DOHH2 (cell line): Measurements from ENCODE around the gene MMUT.
"Not testable (repeated sequence)": the region's sequence is repeated elsewhere in the genome, so short reads cannot be mapped to it uniquely, and the experiment has no call there.

Source experiments
- H3F3A ChIP-seq: fragments of 200-600 bp; sonication (generic), shearing (Covaris generic); 2 replicates; pipeline ENCODE4 v1.6.0; 2016; ENCODE audit warnings: antibody characterized with exemption, mild to moderate bottlenecking; ENCODE audit not compliant: control insufficient read depth, insufficient read depth
- H3K27ac ChIP-seq: fragments of 200-600 bp; sonication (generic); 2 replicates; pipeline ENCODE4 v1.5.1; 2014; ENCODE audit warnings: low read depth, mild to moderate bottlenecking, low read length, moderate library complexity
- H3K27me3 ChIP-seq: fragments of 200-600 bp; sonication (generic); 2 replicates; pipeline ENCODE4 v1.6.1; 2014; ENCODE audit warnings: mild to moderate bottlenecking, low read length, mixed read lengths; ENCODE audit not compliant: control insufficient read depth
- H3K36me3 ChIP-seq: fragments of 200-600 bp; sonication (generic); 2 replicates; pipeline ENCODE4 v1.6.1; 2014; ENCODE audit warnings: mild to moderate bottlenecking, low read length, moderate library complexity, mixed read lengths; ENCODE audit not compliant: control insufficient read depth
- H3K4me1 ChIP-seq: fragments of 200-600 bp; sonication (generic); 2 replicates; pipeline ENCODE4 v1.6.1; 2014; ENCODE audit warnings: mild to moderate bottlenecking, low read length, mixed read lengths; ENCODE audit not compliant: control insufficient read depth
- H3K4me2 ChIP-seq: fragments of 200-600 bp; sonication (generic); 2 replicates; pipeline ENCODE4 v1.6.0; 2014; ENCODE audit warnings: mild to moderate bottlenecking, low read length, moderate library complexity
- H3K4me3 ChIP-seq: fragments of 200-600 bp; sonication (generic); 2 replicates; pipeline ENCODE4 v1.5.1; 2014; ENCODE audit warnings: mild to moderate bottlenecking, low read length, mixed read lengths
- H3K79me2 ChIP-seq: fragments of 200-600 bp; sonication (generic); 2 replicates; pipeline ENCODE4 v1.6.1; 2014; ENCODE audit warnings: mild to moderate bottlenecking, low read length, mixed read lengths; ENCODE audit not compliant: control insufficient read depth
- H3K9me2 ChIP-seq: fragments of 200-600 bp; sonication (generic); replicated peaks from 2 replicates; pipeline ENCODE4 v1.6.1; 2014; ENCODE audit warnings: mild to moderate bottlenecking, low read length, mixed read lengths; ENCODE audit not compliant: control insufficient read depth
- H3K9me3 ChIP-seq: fragments of 200-600 bp; sonication (generic); 2 replicates; pipeline ENCODE4 v1.6.1; 2014; ENCODE audit warnings: antibody characterized with exemption, low read length, mixed read lengths; ENCODE audit not compliant: control insufficient read depth, insufficient read depth
- H4K20me1 ChIP-seq: fragments of 200-600 bp; sonication (generic); 2 replicates; pipeline ENCODE4 v1.6.0; 2014; ENCODE audit warnings: low read depth, mild to moderate bottlenecking, antibody characterized with exemption, low read length, moderate library complexity; ENCODE audit not compliant: control insufficient read depth, insufficient read depth
- CTCF ChIP-seq: fragments of 200-600 bp; sonication (generic); IDR thresholded peaks from one replicate; pipeline ENCODE4 v1.5.1; 2014; ENCODE audit warnings: antibody characterized with exemption, mild to moderate bottlenecking, low read depth, low read length; ENCODE audit not compliant: poor library complexity, severe bottlenecking
- EZH2phosphoT487 ChIP-seq: fragments of 200-600 bp; sonication (generic); IDR thresholded peaks from 2 replicates; pipeline ENCODE4 v1.6.1; 2017; ENCODE audit warnings: borderline replicate concordance, mild to moderate bottlenecking, antibody characterized with exemption, low read length, moderate library complexity, mixed read lengths

Gene MMUT

DNA sequence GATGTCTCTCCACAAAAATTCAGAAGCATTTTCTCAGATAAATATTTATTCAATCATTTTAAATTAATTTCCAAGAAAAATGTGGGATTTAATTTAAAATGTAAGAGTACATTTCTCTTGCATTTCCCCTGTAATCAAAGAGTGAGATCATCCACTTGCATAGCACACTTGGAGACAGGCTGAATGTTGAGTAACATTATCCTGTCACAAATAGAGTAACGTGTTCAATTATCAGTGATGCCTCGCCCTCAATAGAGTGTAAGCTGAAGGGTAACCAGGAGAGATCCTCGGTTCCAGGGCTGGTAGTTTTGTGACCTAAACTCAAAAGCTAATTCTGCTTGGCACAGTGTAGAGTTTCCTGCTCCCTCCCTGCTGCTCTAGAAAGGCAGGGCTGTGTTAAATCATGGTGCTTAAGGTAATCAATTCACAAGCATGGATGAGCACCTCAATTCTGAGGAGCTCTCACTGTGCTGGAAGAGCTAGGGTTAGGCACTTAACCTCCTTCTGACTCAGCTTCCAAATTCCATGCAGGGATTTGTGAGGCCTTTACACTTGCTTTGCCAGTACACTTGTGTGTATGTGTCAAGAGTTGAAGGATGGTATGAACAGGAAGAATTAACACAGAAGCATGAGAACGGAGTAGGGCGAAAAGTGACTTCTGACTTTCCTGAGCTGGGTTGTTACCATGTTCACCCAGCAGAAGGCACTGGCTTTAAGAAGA is 56.6 kb downstream of the MMUT start:
- no peak for TF ChIP-seq CTCF
- no peak for TF ChIP-seq EZH2phosphoT487
- H3F3A ChIP-seq: no peaks in the 10 kb centered on the region
- H3K4me1 ChIP-seq: no peaks in the 10 kb centered on the region
- H3K4me3 ChIP-seq: no peak overlapping the region
- no peaks in the 10 kb centered on the region for H3K36me3 ChIP-seq
- no peaks in the 10 kb centered on the region; the same call in 1 of the 2 replicates for H3K27me3 ChIP-seq
- H3K79me2 ChIP-seq: no peaks in the 10 kb centered on the region
- no peaks in the 10 kb centered on the region for H3K9me3 ChIP-seq
- no peaks in the 10 kb centered on the region for H4K20me1 ChIP-seq
- H3K4me2 ChIP-seq: no peak overlapping the region
- H3K9me2 ChIP-seq: no peaks in the 10 kb centered on the region
- H3K27ac ChIP-seq: no peak overlapping the region

GRCh38 chr6:49401063-49401462 is 62.0 kb downstream of the MMUT start:
- H3K27me3 ChIP-seq: no peaks in the 10 kb centered on the region; the same call in 1 of the 2 replicates
- TF ChIP-seq CTCF (no peak), EZH2phosphoT487 (no peak)
- no peak overlapping the region for H3K27ac ChIP-seq
- H4K20me1 ChIP-seq: no peaks in the 10 kb centered on the region
- no peaks in the 10 kb centered on the region for H3K9me2 ChIP-seq
- H3K4me3 ChIP-seq: no peak overlapping the region
- H3K4me2 ChIP-seq: no peak overlapping the region
- no peaks in the 10 kb centered on the region for H3F3A ChIP-seq
- H3K36me3 ChIP-seq: no peaks in the 10 kb centered on the region
- H3K9me3 ChIP-seq: no peaks in the 10 kb centered on the region
- no peaks in the 10 kb centered on the region for H3K4me1 ChIP-seq
- no peaks in the 10 kb centered on the region for H3K79me2 ChIP-seq

DNA sequence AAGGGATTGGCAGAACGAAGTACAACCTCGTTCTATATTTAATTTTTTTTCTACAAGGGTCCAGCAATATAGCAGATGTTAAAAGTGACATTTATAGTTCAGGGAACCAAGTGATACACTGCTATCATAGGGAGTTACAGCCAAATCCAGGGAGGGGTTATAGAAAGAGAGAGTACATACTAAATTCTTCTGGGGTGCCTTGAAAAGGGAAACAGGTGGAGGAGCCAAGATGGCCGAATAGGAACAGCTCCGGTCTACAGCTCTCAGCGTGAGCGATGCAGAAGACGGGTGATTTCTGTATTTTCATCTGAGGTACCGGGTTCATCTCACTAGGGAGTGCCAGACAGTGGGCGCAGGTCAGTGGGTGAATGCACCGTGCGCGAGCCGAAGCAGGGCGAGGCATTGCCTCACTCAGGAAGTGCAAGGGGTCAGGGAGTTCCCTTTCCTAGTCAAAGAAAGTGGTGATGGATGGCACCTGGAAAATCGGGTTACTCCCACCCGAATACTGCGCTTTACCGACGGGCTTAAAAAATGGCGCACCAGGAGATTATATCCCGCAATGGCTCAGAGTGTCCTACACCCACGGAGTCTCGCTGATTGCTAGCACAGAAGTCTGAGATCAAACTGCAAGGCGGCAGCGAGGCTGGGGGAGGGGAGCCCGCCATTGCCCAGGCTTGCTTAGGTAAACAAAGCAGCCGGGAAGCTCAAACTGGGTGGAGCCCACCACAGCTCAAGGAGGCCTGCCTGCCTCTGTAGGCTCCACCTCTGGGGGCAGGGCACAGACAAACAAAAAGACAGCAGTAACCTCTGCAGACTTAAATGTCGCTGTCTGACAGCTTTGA is 76.2 kb downstream of the MMUT start:
- H3F3A ChIP-seq, H3K27ac ChIP-seq, H3K27me3 ChIP-seq, H3K36me3 ChIP-seq, H3K4me2 ChIP-seq, H3K79me2 ChIP-seq, H4K20me1 ChIP-seq, H3K4me1 ChIP-seq, H3K9me2 ChIP-seq, H3K9me3 ChIP-seq, H3K4me3 ChIP-seq: not testable (repeated sequence)

- Histone ChIP-seq H3K9me3 (no peaks in the 10 kb centered on the region), H4K20me1 (no peaks in the 10 kb centered on the region), H3K79me2 (no peaks in the 10 kb centered on the region), H3K36me3 (no peaks in the 10 kb centered on the region), H3K27me3 (no peaks in the 10 kb centered on the region), H3K4me1 (no peaks in the 10 kb centered on the region), H3K9me2 (no peaks in the 10 kb centered on the region), H3K4me2 (no peak overlapping the region), H3K27ac (no peak overlapping the region), H3K4me3 (no peak overlapping the region), H3F3A (no peaks in the 10 kb centered on the region)
- TF ChIP-seq EZH2phosphoT487 (no peak), CTCF (no peak)
Observed at GRCh38 chr6:49384904-49385303, 78.1 kb downstream of the MMUT start.
